ENCODE measurements around the gene TESK2.
"Not testable (repeated sequence)": the region's sequence is repeated elsewhere in the genome, so short reads cannot be mapped to it uniquely, and the experiment has no call there.

TESK2 gene

GRCh38 chr1:45510036-45510971, 19.3 kb upstream of the TESK2 start:
- DNase-seq (ENCODE audit: low spot score) = no peak

DNA sequence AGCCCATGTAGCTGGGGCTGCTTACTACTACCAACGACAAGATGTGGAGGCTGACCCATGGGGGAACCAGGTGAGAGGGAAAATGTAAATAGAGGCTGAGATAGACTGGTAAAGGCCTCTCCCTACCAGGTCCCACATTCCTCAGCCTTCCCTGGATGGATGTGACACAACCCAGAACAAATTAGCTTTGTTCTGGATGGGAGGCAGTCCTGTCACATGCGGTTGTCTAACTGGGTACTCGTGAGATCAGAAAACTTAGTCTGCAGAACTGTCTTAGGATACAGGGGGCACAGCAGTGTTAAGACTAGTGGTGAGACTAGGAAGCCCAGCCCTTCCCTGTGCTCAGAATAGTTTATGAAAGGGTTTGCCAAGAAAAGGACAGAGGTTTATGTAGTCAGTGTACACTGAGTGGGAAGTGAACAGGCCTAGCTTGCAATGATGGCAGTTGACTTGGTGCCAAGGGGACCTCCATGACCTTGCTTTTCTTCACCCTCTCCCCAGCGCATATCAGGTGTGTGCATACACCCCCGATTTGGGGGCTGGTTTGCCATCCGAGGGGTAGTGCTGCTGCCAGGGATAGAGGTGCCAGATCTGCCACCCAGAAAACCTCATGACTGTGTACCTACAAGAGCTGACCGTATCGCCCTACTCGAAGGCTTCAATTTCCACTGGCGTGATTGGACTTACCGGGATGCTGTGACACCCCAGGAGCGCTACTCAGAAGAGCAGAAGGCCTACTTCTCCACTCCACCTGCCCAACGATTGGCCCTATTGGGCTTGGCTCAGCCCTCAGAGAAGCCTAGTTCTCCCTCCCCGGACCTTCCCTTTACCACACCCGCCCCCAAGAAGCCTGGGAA, 17.6 kb upstream of the TESK2 start:
- no peak for DNase-seq (ENCODE audit: low spot score)

DNA sequence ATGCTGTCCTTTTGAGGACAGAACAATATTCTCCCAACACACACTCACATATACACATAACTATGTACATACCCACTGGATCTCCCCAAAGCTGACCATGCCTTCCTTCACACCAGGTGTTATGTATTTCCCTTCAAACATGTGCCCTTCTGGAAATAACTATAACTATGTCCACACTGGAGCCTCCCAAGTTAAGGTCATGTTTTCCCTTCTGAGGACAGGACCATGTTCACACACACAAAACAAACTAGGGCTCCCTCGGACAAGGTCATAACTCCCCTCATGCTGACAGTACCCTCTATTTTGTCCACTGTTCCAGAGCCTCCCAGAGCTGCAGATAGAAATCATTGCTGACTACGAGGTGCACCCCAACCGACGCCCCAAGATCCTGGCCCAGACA, 16.9 kb upstream of the TESK2 start:
- DNase-seq (ENCODE audit: low spot score) = no peak

DNA sequence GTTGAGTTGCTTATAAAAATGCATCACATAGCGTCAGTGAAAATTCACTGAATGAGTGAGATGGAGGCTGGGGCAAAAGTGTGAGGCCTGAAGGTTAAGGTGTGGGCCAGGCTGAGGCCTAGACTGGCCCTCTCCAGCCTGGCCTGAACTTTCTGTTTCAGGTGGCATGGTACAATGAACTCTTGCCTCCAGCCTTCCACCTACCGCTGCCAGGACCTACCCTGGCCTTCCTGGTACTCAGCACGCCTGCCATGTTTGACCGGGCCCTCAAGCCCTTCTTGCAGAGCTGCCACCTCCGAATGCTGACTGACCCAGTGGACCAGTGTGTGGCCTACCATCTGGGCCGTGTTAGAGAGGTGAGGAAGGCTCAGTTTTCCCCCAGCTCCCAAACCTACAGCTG, 16.2 kb upstream of the TESK2 start:
- DNase-seq (ENCODE audit: low spot score) = no peak

DNA sequence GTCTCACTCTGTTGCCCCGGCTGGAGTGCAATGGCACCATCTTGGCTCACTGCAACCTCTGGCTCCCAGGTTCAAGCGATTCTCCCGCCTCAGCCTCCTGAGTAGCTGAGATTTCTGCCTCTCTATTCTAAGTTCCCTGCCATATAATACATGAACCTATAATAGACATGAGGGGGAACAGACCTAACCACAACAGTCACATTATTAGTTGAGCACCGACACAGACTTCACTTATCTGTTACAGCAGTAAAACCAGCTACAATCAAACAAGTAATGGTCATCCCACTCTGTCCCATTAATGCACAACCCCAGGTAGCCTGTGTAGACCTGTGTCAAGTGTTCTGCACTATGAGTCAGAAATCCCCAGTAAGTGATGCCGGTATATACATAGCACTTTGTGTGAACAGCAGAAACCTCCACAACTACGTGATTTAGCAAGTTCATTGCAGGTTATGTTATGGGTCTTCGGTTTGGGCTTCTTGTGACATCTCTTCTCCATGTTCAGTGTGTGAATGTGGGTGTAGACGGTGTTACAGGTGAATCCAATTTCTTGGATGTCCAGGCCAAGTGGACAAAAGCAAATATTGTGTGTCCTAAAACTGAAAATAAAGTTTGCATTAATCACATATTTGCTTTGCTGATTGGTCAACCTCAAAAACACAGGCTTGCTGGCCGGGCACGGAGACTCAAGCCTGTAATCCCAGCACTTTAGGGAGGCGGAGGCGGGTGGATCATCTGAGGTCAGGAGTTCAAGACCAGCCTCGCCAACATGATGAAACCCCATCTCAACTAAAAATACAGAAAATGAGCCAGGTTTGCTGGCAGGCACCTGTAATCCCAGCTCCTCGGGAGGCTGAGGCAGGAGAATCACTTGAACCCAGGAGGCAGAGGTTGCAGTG, 12.7 kb upstream of the TESK2 start:
- DNase-seq (ENCODE audit: low spot score) = no peak

DNA sequence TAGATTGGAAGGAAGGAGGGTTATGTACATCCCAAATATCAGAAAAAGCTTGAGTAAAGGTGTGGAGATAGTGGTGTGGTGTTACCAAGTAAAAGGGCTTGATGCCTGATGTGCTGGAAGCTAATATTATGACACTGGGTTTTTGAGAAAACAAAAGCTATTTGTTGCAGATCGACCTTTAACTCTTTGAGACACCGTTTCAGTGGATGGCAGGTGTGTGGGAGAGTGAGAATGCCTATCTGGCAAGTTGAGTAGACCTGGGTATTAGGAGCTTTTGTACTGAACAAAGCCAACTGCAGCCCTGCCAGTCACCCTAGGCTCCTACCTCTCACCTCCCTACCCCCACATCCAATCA, 10.5 kb upstream of the TESK2 start:
- DNase-seq (ENCODE audit: low spot score) = no peak

GRCh38 chr1:45499415-45499769, 8.4 kb upstream of the TESK2 start:
- no peak for DNase-seq (ENCODE audit: low spot score)

GRCh38 chr1:45498279-45498678, 7.3 kb upstream of the TESK2 start:
- DNase-seq (ENCODE audit: low spot score) = no peak

DNA sequence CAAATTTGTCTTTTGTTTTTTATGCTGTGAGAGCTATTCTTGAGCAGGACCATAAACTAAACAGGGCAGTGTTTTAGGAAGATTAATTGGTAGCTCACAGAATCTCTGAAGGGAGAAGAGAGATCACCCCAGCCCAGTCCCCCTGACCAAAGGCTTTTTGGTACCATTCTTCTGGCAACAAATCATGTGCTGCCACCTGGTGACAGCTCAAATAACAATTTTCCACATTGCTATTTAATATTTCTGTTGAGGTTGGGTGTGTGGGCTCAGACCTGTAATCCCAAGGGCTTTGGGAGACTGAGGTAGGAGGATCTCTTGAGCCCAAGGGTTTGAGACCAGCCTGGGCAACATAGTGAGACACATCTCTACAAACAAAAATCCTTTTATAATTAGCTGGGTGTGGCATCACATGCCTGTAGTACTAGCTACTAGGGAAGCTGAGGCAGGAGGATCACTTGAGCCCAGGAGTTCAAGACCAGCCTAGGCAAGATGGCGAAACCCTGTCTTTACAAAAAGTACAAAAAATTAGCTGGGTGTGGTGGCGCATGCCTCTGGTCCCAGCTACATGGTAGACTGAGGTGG, 2.2 kb upstream of the TESK2 start:
- DNase-seq (ENCODE audit: low spot score) = peak; percentile 56

DNA sequence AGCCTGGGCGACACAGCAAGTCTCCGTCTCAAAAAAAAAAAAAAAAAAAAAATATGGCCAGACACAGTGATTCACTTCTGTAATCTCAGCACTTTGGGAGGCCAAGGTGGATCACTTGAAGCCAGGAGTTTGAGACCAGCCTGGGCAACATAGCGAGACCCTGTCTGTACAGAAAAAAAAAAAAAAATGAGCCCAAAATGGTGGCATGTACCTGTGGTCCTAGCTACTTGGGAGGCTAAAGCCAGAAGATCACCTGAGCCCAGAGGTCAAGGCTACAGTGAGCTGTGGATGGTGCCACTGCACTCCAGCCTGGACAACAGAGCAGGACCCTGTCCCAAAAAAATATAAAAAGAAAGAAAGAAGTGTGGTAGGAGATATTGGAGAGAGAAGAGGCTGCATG, 1.7 kb upstream of the TESK2 start:
- no peak for DNase-seq (ENCODE audit: low spot score)

DNA sequence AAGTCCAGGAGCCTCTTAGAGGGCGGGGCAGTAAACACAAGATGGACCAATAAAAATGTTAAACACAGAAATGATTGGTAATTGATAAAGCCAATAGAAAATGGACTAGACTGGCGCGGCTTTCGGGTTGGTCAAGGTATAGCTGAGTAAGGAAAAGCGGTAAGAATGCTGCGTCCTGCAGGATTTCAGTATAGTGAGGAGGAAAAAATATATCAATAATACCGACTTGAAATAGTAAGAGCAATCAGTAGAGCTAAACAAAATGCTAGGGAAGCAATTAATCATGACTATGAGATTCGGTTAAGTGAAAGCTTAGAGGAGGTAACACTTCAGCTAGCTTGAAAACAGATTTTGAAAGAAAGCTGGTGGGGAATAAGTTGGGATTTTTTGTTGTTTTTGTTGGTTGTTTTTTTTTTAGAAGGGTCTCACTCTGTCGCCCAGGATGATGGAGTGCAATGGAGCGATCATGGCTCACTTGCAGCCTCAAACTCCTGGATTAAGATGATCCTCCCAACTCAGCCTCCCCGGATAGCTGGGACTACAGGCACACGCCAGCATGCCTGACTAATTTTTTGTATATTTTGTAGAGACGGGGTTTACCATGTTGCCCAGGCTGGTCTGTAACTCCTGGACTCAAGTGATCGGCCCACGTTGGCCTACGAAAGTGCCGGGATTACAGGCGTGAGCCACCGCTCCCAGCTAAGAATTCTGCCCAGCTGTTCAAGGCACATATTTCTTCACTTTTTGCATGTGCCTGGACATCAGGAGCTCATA, 711 bp upstream of the TESK2 start:
- no peak for DNase-seq (ENCODE audit: low spot score)

GRCh38 chr1:45490121-45490625, 790 bp downstream of the TESK2 start:
- peak; percentile 16 for DNase-seq (ENCODE audit: low spot score)

DNA sequence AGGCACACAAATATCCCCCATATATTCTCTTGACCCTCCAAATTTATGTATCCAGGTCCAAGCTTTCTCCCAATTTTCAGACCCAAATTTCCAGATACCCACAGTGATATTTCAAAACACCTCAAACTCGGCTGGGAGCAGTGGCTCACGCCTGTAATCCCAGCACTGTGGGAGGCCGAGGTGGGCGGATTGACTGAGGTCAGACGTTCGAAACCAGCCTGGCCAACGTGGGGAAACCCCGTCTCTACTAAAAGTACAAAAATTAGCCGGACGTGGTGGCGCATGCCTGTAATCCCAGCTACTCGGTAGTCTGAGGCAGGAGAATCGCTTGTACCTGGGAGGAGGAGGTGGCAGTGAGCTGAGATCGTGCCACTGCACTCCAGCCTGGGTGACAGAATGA, 1.6 kb downstream of the TESK2 start:
- DNase-seq (ENCODE audit: low spot score) = not testable (repeated sequence)

DNA sequence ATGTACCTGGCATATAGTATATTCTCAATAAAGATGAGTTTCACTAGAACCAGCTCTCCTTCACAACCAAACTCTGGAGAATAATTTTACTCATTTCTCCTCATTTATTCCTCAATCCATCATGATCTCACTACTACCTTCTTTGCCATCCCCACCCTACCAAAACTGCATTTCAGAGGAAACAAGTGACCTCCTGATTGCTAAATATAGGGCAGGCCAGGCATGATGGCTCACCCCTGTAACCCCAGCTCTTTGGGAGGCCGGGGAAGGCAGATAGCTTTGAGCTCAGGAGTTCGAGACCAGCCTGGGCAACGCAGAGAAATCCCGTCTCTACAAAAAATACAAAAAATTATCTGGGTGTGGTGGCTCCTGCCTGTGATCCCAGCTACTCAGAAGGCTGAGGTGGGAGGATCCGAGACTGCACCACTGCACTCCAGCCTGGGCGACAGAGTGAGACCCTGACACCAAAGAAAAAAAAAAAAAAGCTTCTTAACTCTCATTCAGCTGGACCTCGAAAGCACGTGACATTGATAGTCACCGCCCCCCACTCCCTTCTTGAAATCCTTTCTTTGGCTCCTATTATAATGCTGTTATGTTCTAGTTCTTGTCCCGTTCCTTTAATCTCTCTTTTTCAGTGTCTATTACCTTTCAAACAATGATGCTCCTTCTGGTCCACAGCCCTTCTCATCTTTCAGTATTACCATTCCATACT, 2.1 kb downstream of the TESK2 start:
- DNase-seq (ENCODE audit: low spot score) = no peak

DNA sequence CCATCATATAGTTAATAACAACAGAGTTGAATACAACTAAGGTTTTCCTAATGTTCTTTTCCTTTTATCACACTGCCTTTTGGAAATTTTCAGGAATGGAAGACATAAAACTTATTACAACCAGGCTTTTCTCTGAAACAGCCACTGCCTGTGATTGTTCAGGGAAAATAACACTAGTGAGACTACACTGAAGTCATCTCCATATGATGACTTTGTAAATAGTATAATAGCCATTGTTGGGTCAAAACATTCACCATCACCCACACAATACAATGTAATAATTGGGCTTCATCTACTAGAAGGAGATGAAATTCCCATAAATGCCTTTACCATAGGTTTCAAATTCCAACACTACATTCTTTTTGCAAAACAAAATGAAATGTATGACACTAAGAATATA, 5.0 kb downstream of the TESK2 start:
- no peak for DNase-seq (ENCODE audit: low spot score)

GRCh38 chr1:45479039-45479748, 11.8 kb downstream of the TESK2 start:
- no peak for DNase-seq (ENCODE audit: low spot score)

- DNase-seq (ENCODE audit: low spot score) = no peak
Measured at GRCh38 chr1:45478121-45478814, 12.7 kb downstream of the TESK2 start.

DNA sequence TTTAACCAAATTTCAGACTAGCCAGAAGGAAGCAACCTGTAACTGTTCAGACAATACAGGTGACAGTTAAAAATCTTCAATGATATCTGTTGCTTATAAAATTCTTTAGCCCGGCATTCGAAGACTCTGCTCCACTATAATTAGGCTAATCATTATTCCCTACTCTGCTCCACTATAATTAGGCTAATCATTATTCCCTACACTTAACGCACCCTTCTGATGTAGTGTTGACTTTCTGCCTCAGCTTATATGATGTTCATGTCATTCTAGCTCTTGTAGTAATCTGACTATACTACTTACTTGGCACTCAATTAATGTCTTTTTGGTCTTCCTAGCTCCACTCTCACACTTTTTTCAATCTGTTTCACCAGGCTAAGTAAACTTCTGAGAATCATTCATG, 13.3 kb downstream of the TESK2 start:
- DNase-seq (ENCODE audit: low spot score) = no peak

DNA sequence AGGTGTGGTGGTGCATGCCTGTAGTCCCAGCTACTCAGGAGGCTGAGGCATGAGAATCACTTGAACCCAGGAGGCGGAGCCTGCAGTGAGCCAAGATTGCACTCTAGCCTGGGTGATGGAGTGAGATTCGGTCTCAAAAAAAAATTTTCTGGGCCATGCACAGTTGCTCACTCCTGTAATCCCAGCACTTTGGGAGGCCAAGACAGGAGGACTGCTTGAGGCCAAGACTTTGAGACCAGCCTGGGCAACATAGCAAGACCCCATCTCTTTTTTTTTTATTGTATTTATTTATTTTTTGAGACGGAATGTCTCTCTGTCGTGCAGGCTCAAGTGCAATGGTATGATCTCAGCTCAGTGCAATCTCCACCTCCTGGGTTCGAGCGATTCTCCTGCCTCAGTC, 16.8 kb downstream of the TESK2 start:
- not testable (repeated sequence) for DNase-seq (ENCODE audit: low spot score)
